HCT116 (cell line): ENCODE measurements around the gene AKR7A2. TPM values are rescaled to one million over a fixed set of nuclear protein-coding genes. Genes with fewer than 3 reads are reported as not detected.

Experiments
- ATAC-seq: fragments of 200-7000 bp; cut with Tn5 transposase; 2 replicates; pipeline ENCODE4 v1.9.1; 2020; ENCODE audit warnings: mild to moderate bottlenecking, moderate library complexity
- BruUV-seq: library from RNA; stranded (reverse); fragments of 400-500 nt; replicated peaks from 2 replicates; lab custom pipeline; 2021; lab: Mats Ljungman, UMichigan
- CTCF ChIA-PET: fragments of 300-600 bp; sonication (Branson Sonifier 250); formaldehyde crosslinking; loops from one replicate; lab custom pipeline; 2021; ENCODE audit warnings: antibody characterized with exemption; lab: Charles Lee
- POLR2A ChIA-PET: fragments of 300-600, 350-600 bp; sonication (Branson Sonifier 250); formaldehyde crosslinking; loops from one replicate; lab custom pipeline; 2021; ENCODE audit warnings: antibody characterized with exemption; lab: Charles Lee
- RAD21 ChIA-PET, 2 experiments: fragments of 300-600 bp; sonication (Branson Sonifier 250); formaldehyde crosslinking; loops; one replicate each; lab custom pipeline; 2023; ENCODE audit warnings: low total read pairs in 2 of 2; ENCODE audit not compliant: uncharacterized antibody in 2 of 2, unreplicated experiment in 2 of 2, low non-redundant PET in 1 of 2; lab: Charles Lee
- DNase-seq: peaks from one replicate; pipeline ENCODE4 v3.0.0-alpha.2; 2010; ENCODE audit warnings: low read depth, low spot score
- H2AFZ ChIP-seq: fragments of 200-600 bp; shearing (Covaris generic), sonication (generic); 2 replicates; pipeline ENCODE4 v1.6.1; 2017; ENCODE audit warnings: low read depth, mixed run types, mixed read lengths, antibody characterized with exemption, low read length; ENCODE audit not compliant: poor library complexity, severe bottlenecking
- H3K27ac ChIP-seq: 2 replicates; pipeline ENCODE4 v1.5.1; 2012; ENCODE audit warnings: low read depth, low read length
- H3K27me3 ChIP-seq: fragments of 200-600 bp; sonication (generic); 2 replicates; pipeline ENCODE4 v1.6.1; 2016; ENCODE audit warnings: mixed run types, low read length, mixed read lengths; ENCODE audit not compliant: insufficient read depth
- H3K36me3 ChIP-seq, 2 experiments: fragments of 200-500 bp in 1 of 2; fragments of 200-600 bp in 1 of 2; sonication (Bioruptor generic) in 1 of 2; sonication (generic) in 1 of 2; 2 replicates each; pipeline versions ENCODE4 v1.5.1 to v1.6.1; 2014 to 2016; ENCODE audit warnings: low read length in 2 of 2, inconsistent platforms in 1 of 2, mixed read lengths in 1 of 2, mixed run types in 1 of 2; ENCODE audit not compliant: insufficient read depth in 2 of 2, control insufficient read depth in 1 of 2
- H3K4me1 ChIP-seq, 2 experiments: fragments of 200-600 bp in 1 of 2; sonication (generic) in 1 of 2; 2 replicates each; pipeline versions ENCODE4 v1.5.1 to v1.6.1; 2012 to 2017; ENCODE audit warnings: low read length in 2 of 2, inconsistent platforms in 1 of 2, mild to moderate bottlenecking in 1 of 2, mixed read lengths in 1 of 2, mixed run types in 1 of 2, moderate library complexity in 1 of 2; ENCODE audit not compliant: insufficient read depth in 2 of 2, control insufficient read depth in 1 of 2
- H3K4me2 ChIP-seq: fragments of 200-600 bp; sonication (generic); 2 replicates; pipeline ENCODE4 v1.6.1; 2017; ENCODE audit warnings: mixed run types, low read length, mixed read lengths
- H3K4me3 ChIP-seq, 2 experiments: fragments of 200-600 bp in 1 of 2; sonication (generic) in 1 of 2; replicated peaks in 1 of 2; 2 replicates each; pipeline ENCODE4 v1.5.1; 2011 to 2016; ENCODE audit warnings: low read length in 2 of 2, control low read depth in 1 of 2, low read depth in 1 of 2, mild to moderate bottlenecking in 1 of 2, mixed read lengths in 1 of 2, mixed run types in 1 of 2
- H3K79me2 ChIP-seq: fragments of 200-600 bp; sonication (generic); 2 replicates; pipeline ENCODE4 v1.6.1; 2017; ENCODE audit warnings: mild to moderate bottlenecking, mixed run types, low read length, moderate library complexity, mixed read lengths; ENCODE audit not compliant: insufficient read depth
- H3K9ac ChIP-seq: fragments of 200-600 bp; sonication (generic); 2 replicates; pipeline ENCODE4 v1.6.1; 2016; ENCODE audit warnings: low read length, mixed read lengths
- H3K9me2 ChIP-seq: fragments of 200-600 bp; sonication (generic), shearing (Covaris generic); 2 replicates; pipeline ENCODE4 v1.6.1; 2017; ENCODE audit warnings: mixed run types, mild to moderate bottlenecking, moderate library complexity; ENCODE audit not compliant: insufficient read depth
- H3K9me3 ChIP-seq, 2 experiments: fragments of 200-500 bp in 1 of 2; fragments of 200-600 bp in 1 of 2; sonication (Bioruptor generic) in 1 of 2; sonication (generic) in 1 of 2; 2 replicates each; pipeline ENCODE4 v1.6.1; 2014 to 2017; ENCODE audit warnings: low read length in 2 of 2, mixed read lengths in 2 of 2, inconsistent platforms in 1 of 2, low read depth in 1 of 2, mild to moderate bottlenecking in 1 of 2, mixed run types in 1 of 2, moderate library complexity in 1 of 2; ENCODE audit not compliant: control insufficient read depth in 1 of 2, insufficient read depth in 1 of 2
- H4K20me1 ChIP-seq: fragments of 200-600 bp; sonication (generic), shearing (Covaris generic); 2 replicates; pipeline ENCODE4 v1.6.1; 2017; ENCODE audit warnings: mixed run types, mild to moderate bottlenecking, moderate library complexity; ENCODE audit not compliant: insufficient read depth
- ATF3 ChIP-seq: IDR thresholded peaks from 2 replicates; pipeline ENCODE4 v1.6.1; 2012
- CEBPB ChIP-seq: IDR thresholded peaks from 2 replicates; pipeline ENCODE4 v1.6.1; 2012; ENCODE audit warnings: low read depth
- EGR1 ChIP-seq: IDR thresholded peaks from 2 replicates; pipeline ENCODE4 v1.6.1; 2012; ENCODE audit warnings: low read depth
- ELF1 ChIP-seq: IDR thresholded peaks from 2 replicates; pipeline ENCODE4 v1.6.1; 2012; ENCODE audit warnings: low read depth, borderline replicate concordance
- EZH2 ChIP-seq: fragments of 200-600 bp; sonication (generic); IDR thresholded peaks from 2 replicates; pipeline ENCODE4 v1.6.1; 2017; ENCODE audit warnings: antibody characterized with exemption, mixed run types
- EZH2phosphoT487 ChIP-seq: fragments of 200-600 bp; IDR thresholded peaks from 2 replicates; pipeline ENCODE4 v1.6.1; 2018; ENCODE audit warnings: antibody characterized with exemption, borderline replicate concordance
- FOSL1 ChIP-seq: IDR thresholded peaks from 2 replicates; pipeline ENCODE4 v1.6.1; 2012; ENCODE audit warnings: low read depth
- JUND ChIP-seq: IDR thresholded peaks from 2 replicates; pipeline ENCODE4 v1.6.1; 2012
- POLR2A ChIP-seq: IDR thresholded peaks from 2 replicates; pipeline ENCODE4 v1.7.0; 2011; ENCODE audit warnings: borderline replicate concordance; ENCODE audit not compliant: insufficient read depth, insufficient read length; ENCODE audit errors: extremely low read depth
- POLR2AphosphoS5 ChIP-seq: IDR thresholded peaks from 2 replicates; pipeline ENCODE4 v1.6.1; 2011; ENCODE audit warnings: mild to moderate bottlenecking, low read depth, low read length, moderate library complexity
- RAD21 ChIP-seq: IDR thresholded peaks from 2 replicates; pipeline ENCODE4 v1.6.1; 2012; ENCODE audit warnings: low read depth, mild to moderate bottlenecking
- SP1 ChIP-seq: IDR thresholded peaks from 2 replicates; pipeline ENCODE4 v1.6.1; 2012; ENCODE audit warnings: low read depth
- SRF ChIP-seq: IDR thresholded peaks from 2 replicates; pipeline ENCODE4 v1.6.1; 2012; ENCODE audit warnings: low read depth
- TCF7L2 ChIP-seq: IDR thresholded peaks from 2 replicates; pipeline ENCODE4 v1.7.0; 2011; ENCODE audit warnings: borderline replicate concordance, inconsistent platforms; ENCODE audit not compliant: insufficient read depth, insufficient read length; ENCODE audit errors: extremely low read depth
- YY1 ChIP-seq: IDR thresholded peaks from 2 replicates; pipeline ENCODE4 v1.6.1; 2011; ENCODE audit warnings: low read length, low read depth, moderate library complexity, mild to moderate bottlenecking; ENCODE audit not compliant: insufficient replicate concordance; ENCODE audit errors: extremely low read depth
- ZFX ChIP-seq: fragments of 450-650 bp; IDR thresholded peaks from 2 replicates; pipeline ENCODE4 v1.6.1; 2017
- ZNF274 ChIP-seq: fragments of 200-500 bp; sonication (Bioruptor generic); IDR thresholded peaks from 2 replicates; pipeline ENCODE4 v1.6.1; 2014; ENCODE audit warnings: mild to moderate bottlenecking, low read depth, low read length, inconsistent platforms
- intact Hi-C: fragments of 100-400 bp; cut with micrococcal nuclease; formaldehyde crosslinking; loops from 2 replicates; pipeline ENCODE4 v1.10.0; 2022
- total RNA-seq: library from RNA; stranded (reverse); gene quantifications from one replicate; pipeline ENCODE4 v1.2.1, GENCODE V29; 2021; ENCODE audit not compliant: unreplicated experiment
- TF ChIP-seq, protein P1 (sequence below): IDR thresholded peaks from 2 replicates; pipeline ENCODE4 v1.6.1; 2011; ENCODE audit warnings: mild to moderate bottlenecking, low read length, moderate library complexity; ENCODE audit not compliant: insufficient replicate concordance; ENCODE audit errors: extremely low read depth
- TF ChIP-seq, protein P2 (sequence below): IDR thresholded peaks from 2 replicates; pipeline ENCODE4 v1.6.1; 2012

The AKR7A2 gene
- total RNA-seq, 1 experiment from 2014 or later, result 90.8 TPM

DNA sequence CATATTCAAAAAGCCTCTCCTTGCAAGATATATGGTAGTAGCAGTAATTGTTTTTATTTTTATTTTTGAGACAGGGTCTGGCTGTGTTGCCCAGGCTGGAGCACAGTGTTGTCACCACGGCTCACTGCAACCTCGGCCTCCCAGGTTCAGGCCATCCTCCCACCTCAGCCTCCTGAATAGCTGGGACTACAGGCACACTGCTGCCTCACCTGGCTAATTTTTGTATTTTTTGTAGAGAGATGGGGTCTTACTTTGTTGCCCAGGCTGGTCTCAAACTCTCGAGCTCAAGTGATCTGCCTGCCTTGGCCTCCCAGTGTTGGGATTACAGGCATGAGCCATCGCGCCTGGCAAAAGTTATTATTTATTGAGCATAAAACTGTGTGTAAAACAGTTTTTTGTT, 38.6 kb upstream of the AKR7A2 start:
- peaks cover 2 to 8% of the 10 kb centered on the region in 2 experiments; a peak in 2 of 4 replicates for H3K36me3 ChIP-seq
- no peaks in the 10 kb centered on the region for H3K4me1 ChIP-seq
- ChIA-PET POLR2A (no interaction called here), RAD21 (no interaction called here), CTCF (no interaction called here)
- no peak overlapping the region for H3K4me2 ChIP-seq
- no peaks in the 10 kb centered on the region for H3K9me2 ChIP-seq
- no peak for ATAC-seq
- H3K4me3 ChIP-seq, result no peak overlapping the region
- H3K79me2 ChIP-seq, result no peaks in the 10 kb centered on the region
- H4K20me1 ChIP-seq, result no peaks in the 10 kb centered on the region
- H3K9ac ChIP-seq, result no peak overlapping the region
- TF ChIP-seq ZNF274, result no peak
- TF ChIP-seq, protein P1, sequence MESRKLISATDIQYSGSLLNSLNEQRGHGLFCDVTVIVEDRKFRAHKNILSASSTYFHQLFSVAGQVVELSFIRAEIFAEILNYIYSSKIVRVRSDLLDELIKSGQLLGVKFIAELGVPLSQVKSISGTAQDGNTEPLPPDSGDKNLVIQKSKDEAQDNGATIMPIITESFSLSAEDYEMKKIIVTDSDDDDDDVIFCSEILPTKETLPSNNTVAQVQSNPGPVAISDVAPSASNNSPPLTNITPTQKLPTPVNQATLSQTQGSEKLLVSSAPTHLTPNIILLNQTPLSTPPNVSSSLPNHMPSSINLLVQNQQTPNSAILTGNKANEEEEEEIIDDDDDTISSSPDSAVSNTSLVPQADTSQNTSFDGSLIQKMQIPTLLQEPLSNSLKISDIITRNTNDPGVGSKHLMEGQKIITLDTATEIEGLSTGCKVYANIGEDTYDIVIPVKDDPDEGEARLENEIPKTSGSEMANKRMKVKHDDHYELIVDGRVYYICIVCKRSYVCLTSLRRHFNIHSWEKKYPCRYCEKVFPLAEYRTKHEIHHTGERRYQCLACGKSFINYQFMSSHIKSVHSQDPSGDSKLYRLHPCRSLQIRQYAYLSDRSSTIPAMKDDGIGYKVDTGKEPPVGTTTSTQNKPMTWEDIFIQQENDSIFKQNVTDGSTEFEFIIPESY, result no peak
- TF ChIP-seq SP1, result no peak
- TF ChIP-seq POLR2A, result no peak
- TF ChIP-seq ZFX, result no peak
- no peak for TF ChIP-seq ATF3
- intact Hi-C loops, result no loop called here
- no peak for DNase-seq
- no peaks in the 10 kb centered on the region for H3K27me3 ChIP-seq
- no TSS peak for BruUV-seq
- no peaks in the 10 kb centered on the region for H3K9me3 ChIP-seq
- no peak overlapping the region for H2AFZ ChIP-seq
- no peak overlapping the region for H3K27ac ChIP-seq

DNA sequence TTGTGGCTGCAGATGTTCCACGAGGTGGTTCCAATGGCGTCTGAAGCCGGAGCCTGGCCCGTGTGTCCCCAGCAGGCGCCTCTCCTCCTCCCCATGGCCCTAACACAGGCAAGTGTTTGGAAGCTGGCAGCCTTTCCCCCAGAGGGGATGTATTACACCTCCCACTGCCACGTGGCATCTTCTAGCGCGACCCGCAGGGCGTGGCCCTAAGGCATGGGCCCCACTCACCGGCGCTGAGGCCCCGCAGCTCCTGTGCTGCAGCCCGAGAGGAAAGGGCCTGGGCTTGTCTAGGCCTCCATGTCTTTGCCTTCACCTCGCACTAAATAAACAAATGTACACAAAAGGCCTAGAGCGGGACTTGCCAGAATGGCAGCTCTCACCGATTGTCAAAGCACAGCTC, 38.1 kb upstream of the AKR7A2 start:
- ATAC-seq, result no peak
- Histone ChIP-seq H3K4me1 (no peaks in the 10 kb centered on the region), H3K79me2 (no peaks in the 10 kb centered on the region), H3K36me3 (peaks cover 0 to 6% of the 10 kb centered on the region in 2 experiments; a peak in 1 of 4 replicates), H3K9me2 (no peaks in the 10 kb centered on the region), H4K20me1 (no peaks in the 10 kb centered on the region), H3K4me3 (no peak overlapping the region), H3K27me3 (no peaks in the 10 kb centered on the region), H3K9ac (no peak overlapping the region), H3K4me2 (no peak overlapping the region), H3K9me3 (no peaks in the 10 kb centered on the region), H3K27ac (no peak overlapping the region), H2AFZ (no peak overlapping the region)
- intact Hi-C loops, result no loop called here
- POLR2A ChIA-PET, result no interaction called here
- CTCF ChIA-PET, result no interaction called here
- DNase-seq, result no peak
- BruUV-seq, result no TSS peak
- RAD21 ChIA-PET, result no interaction called here
- TF ChIP-seq ATF3 (no peak), POLR2AphosphoS5 (no peak), POLR2A (no peak), FOSL1 (no peak), SP1 (no peak), EZH2phosphoT487 (no peak), SRF (no peak), ZFX (no peak), ELF1 (no peak), EGR1 (no peak), TCF7L2 (no peak), RAD21 (no peak), EZH2 (no peak), YY1 (no peak), JUND (no peak), CEBPB (no peak)
- TF ChIP-seq, protein P2, sequence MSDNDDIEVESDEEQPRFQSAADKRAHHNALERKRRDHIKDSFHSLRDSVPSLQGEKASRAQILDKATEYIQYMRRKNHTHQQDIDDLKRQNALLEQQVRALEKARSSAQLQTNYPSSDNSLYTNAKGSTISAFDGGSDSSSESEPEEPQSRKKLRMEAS, result no peak
